ENCODE measurements around the gene VANGL1. TPM values are rescaled to one million over a fixed set of nuclear protein-coding genes. Genes with fewer than 3 reads are reported as not detected.

VANGL1 gene
- total and polyA plus RNA-seq, 2 of the 13 experiments (the other 11 are each of a cell fraction or from before 2014, with no cell fraction given): 5.3 to 9.4 TPM

- no TSS peak for BruUV-seq (replicated peaks)
- WGBS (ENCODE audit: low lambda C conversion rate): 97% methylated on average over 5 of the region's 5 CpGs
- POLR2A ChIA-PET: no interaction called here
Measured at GRCh38 chr1:115660151-115660550, 18.4 kb downstream of the VANGL1 start.

GRCh38 chr1:115661157-115661556 lies 19.4 kb downstream of the VANGL1 start:
- no TSS peak for BruUV-seq (replicated peaks)
- DNase-seq (ENCODE audit: low spot score) (no peak), FAIRE-seq (no peak), ATAC-seq (no peak)
- Histone ChIP-seq H3K36me3 (replicated peaks in 1 of 2; ENCODE audit: control insufficient read depth in 1 of 2, insufficient read depth in 2 of 2, low read length in 2 of 2) (peaks cover 14 to 77% of the 10 kb centered on the region in 2 experiments), H3K4me2 (ENCODE audit: low read depth, low read length) (no peak overlapping the region), H3K4me1 (ENCODE audit: insufficient read depth, low read length) (no peaks in the 10 kb centered on the region), H2AFZ (ENCODE audit: low read length) (no peak overlapping the region), H3K79me2 (ENCODE audit: insufficient read depth, low read length) (no peaks in the 10 kb centered on the region), H3K9ac (ENCODE audit: insufficient read depth, low read depth, low read length) (no peak overlapping the region), H3K9me3 (ENCODE audit: low read length) (no peaks in the 10 kb centered on the region), H4K20me1 (ENCODE audit: insufficient read depth, low read length) (no peaks in the 10 kb centered on the region), H3K27me3 (ENCODE audit: control insufficient read depth in 1 of 2, insufficient read depth in 2 of 2, low read length in 2 of 2) (no peaks in the 10 kb centered on the region), H3K4me3 (replicated peaks in 1 of 3; ENCODE audit: insufficient read depth in 1 of 3, low read depth in 2 of 3, low read length in 3 of 3) (no peak overlapping the region), H3K27ac (ENCODE audit: extremely low read length, insufficient read depth, low read length) (no peak overlapping the region)
- 89% methylated on average over 1 of the region's 1 CpG for WGBS (ENCODE audit: low lambda C conversion rate)
- intact Hi-C loops (cut with micrococcal nuclease; ENCODE audit: unreplicated experiment): no loop called here
- CTCF ChIA-PET (ENCODE audit: low intra/inter-chr PET ratio, low total read pairs): no interaction called here
- POLR2A ChIA-PET: no interaction called here
- in situ Hi-C loops (cut with HindIII; ENCODE audit: extremely low pct_ligation_motif_present, low pct_unique_long_range_greater_than_20kb): no loop called here
- TF ChIP-seq ZNF230 (CRISPR knock-in tag; IDR thresholded peaks at IDR 0.05): no peak
- TF ChIP-seq RORA (CRISPR knock-in tag; IDR thresholded peaks at IDR 0.05): no peak
- TF ChIP-seq SRSF4 (IDR thresholded peaks at IDR 0.05; ENCODE audit: low read depth, low read length, poor library complexity, severe bottlenecking): no peak
- TF ChIP-seq XRCC5 (optimal IDR thresholded peaks at IDR 0.05; ENCODE audit: low read length): no peak
- no peak for TF ChIP-seq ZNF780A (CRISPR knock-in tag; IDR thresholded peaks at IDR 0.05)
- TF ChIP-seq, protein P1, sequence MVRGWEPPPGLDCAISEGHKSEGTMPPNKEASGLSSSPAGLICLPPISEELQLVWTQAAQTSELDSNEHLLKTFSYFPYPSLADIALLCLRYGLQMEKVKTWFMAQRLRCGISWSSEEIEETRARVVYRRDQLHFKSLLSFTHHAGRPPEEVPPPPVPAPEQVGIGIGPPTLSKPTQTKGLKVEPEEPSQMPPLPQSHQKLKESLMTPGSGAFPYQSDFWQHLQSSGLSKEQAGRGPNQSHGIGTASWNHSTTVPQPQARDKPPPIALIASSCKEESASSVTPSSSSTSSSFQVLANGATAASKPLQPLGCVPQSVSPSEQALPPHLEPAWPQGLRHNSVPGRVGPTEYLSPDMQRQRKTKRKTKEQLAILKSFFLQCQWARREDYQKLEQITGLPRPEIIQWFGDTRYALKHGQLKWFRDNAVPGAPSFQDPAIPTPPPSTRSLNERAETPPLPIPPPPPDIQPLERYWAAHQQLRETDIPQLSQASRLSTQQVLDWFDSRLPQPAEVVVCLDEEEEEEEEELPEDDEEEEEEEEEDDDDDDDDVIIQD (CRISPR knock-in tag; IDR thresholded peaks at IDR 0.05; ENCODE audit: low read depth): no peak
- no peak for TF ChIP-seq USF2 (IDR thresholded peaks at IDR 0.05; ENCODE audit: low read depth, low read length)
- no peak for TF ChIP-seq USF2 (CRISPR knock-in tag; IDR thresholded peaks at IDR 0.05; ENCODE audit: borderline replicate concordance)
- TF ChIP-seq HDAC1 (CRISPR knock-in tag; IDR thresholded peaks at IDR 0.05): no peak
- TF ChIP-seq ATF1 (CRISPR knock-in tag; IDR thresholded peaks at IDR 0.05): no peak

More at GRCh38 chr1:115660151-115660550, 18.4 kb downstream of the VANGL1 start:
- H3K4me2 ChIP-seq (ENCODE audit: low read depth, low read length): no peak overlapping the region
- H3K4me1 ChIP-seq (ENCODE audit: insufficient read depth, low read length): no peaks in the 10 kb centered on the region
- no peak overlapping the region for H3K27ac ChIP-seq (ENCODE audit: extremely low read length, insufficient read depth, low read length)
- H4K20me1 ChIP-seq (ENCODE audit: insufficient read depth, low read length): no peaks in the 10 kb centered on the region
- H3K9ac ChIP-seq (ENCODE audit: insufficient read depth, low read depth, low read length): no peak overlapping the region
- H3K27me3 ChIP-seq (ENCODE audit: control insufficient read depth in 1 of 2, insufficient read depth in 2 of 2, low read length in 2 of 2): no peaks in the 10 kb centered on the region
- no peak for DNase-seq (ENCODE audit: low spot score)
- H3K4me3 ChIP-seq (replicated peaks in 1 of 3; ENCODE audit: insufficient read depth in 1 of 3, low read depth in 2 of 3, low read length in 3 of 3): no peak overlapping the region
- no peak for ATAC-seq
- no peak for TF ChIP-seq ZBTB8A (CRISPR knock-in tag; IDR thresholded peaks at IDR 0.05; ENCODE audit: borderline replicate concordance, low read depth)
- TF ChIP-seq ZZZ3 (CRISPR knock-in tag; IDR thresholded peaks at IDR 0.05; ENCODE audit: borderline replicate concordance): no peak
- TF ChIP-seq ATRX (CRISPR knock-in tag; IDR thresholded peaks at IDR 0.05; ENCODE audit: borderline replicate concordance): no peak
- TF ChIP-seq ZNF468 (CRISPR knock-in tag; IDR thresholded peaks at IDR 0.05): no peak
- no peak for TF ChIP-seq ZSCAN20 (CRISPR knock-in tag; IDR thresholded peaks at IDR 0.05; ENCODE audit: borderline replicate concordance)
- TF ChIP-seq, protein P2, sequence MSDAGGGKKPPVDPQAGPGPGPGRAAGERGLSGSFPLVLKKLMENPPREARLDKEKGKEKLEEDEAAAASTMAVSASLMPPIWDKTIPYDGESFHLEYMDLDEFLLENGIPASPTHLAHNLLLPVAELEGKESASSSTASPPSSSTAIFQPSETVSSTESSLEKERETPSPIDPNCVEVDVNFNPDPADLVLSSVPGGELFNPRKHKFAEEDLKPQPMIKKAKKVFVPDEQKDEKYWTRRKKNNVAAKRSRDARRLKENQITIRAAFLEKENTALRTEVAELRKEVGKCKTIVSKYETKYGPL (CRISPR knock-in tag; IDR thresholded peaks at IDR 0.05): no peak
- no peak for TF ChIP-seq ZNF720 (CRISPR knock-in tag; IDR thresholded peaks at IDR 0.05)
- TF ChIP-seq ZIK1 (CRISPR knock-in tag; IDR thresholded peaks at IDR 0.05; ENCODE audit: borderline replicate concordance, low read depth): no peak
- TF ChIP-seq YEATS2 (CRISPR knock-in tag; IDR thresholded peaks at IDR 0.05; ENCODE audit: borderline replicate concordance): no peak
- TF ChIP-seq HNRNPK (IDR thresholded peaks at IDR 0.05; ENCODE audit: low read depth, low read length, poor library complexity, severe bottlenecking): no peak
- no peak for TF ChIP-seq NONO (IDR thresholded peaks at IDR 0.05)
- TF ChIP-seq NONO (CRISPR knock-in tag; conservative IDR thresholded peaks at IDR 0.05): no peak
- no peak for TF ChIP-seq NPAS2 (CRISPR knock-in tag; IDR thresholded peaks at IDR 0.05; ENCODE audit: borderline replicate concordance)
- TF ChIP-seq REPIN1 (CRISPR knock-in tag; IDR thresholded peaks at IDR 0.05; ENCODE audit: borderline replicate concordance, low read depth): no peak
- no peak for TF ChIP-seq ARHGAP35 (CRISPR knock-in tag; IDR thresholded peaks at IDR 0.05; ENCODE audit: borderline replicate concordance)
- no peak overlapping the region for H2AFZ ChIP-seq (ENCODE audit: low read length)
- intact Hi-C loops (cut with micrococcal nuclease; ENCODE audit: unreplicated experiment) (no loop called here), in situ Hi-C loops (cut with HindIII; ENCODE audit: extremely low pct_ligation_motif_present, low pct_unique_long_range_greater_than_20kb) (no loop called here)
- H3K36me3 ChIP-seq (replicated peaks in 1 of 2; ENCODE audit: control insufficient read depth in 1 of 2, insufficient read depth in 2 of 2, low read length in 2 of 2): peaks cover 18 to 76% of the 10 kb centered on the region in 2 experiments
- CTCF ChIA-PET (ENCODE audit: low intra/inter-chr PET ratio, low total read pairs): no interaction called here
- H3K79me2 ChIP-seq (ENCODE audit: insufficient read depth, low read length): no peaks in the 10 kb centered on the region
- no peaks in the 10 kb centered on the region for H3K9me3 ChIP-seq (ENCODE audit: low read length)
- FAIRE-seq: no peak
